ENCODE data around the gene AUTS2.

Gene AUTS2

DNA sequence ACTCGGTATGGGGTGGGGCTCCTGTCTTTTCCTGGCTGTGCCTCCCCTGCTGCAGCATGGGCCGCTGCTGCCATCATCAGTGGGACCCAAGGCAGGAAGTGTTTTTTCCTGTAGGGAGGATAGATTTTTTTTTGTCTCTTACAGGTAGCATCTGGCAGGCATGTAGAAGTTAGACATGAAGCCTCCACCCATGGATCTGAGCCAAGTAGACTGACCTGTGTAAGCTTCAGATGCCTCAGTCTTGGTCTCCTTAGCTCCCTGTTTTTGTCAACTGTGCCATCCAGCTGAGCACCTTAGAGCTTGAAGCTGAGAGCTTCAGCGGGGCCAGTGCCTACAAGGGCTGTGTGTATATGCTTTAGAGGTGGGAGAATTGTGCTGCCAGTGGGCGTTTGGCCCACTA is 93.5 kb downstream of the AUTS2 start:
- DNase-seq = no peak

DNA sequence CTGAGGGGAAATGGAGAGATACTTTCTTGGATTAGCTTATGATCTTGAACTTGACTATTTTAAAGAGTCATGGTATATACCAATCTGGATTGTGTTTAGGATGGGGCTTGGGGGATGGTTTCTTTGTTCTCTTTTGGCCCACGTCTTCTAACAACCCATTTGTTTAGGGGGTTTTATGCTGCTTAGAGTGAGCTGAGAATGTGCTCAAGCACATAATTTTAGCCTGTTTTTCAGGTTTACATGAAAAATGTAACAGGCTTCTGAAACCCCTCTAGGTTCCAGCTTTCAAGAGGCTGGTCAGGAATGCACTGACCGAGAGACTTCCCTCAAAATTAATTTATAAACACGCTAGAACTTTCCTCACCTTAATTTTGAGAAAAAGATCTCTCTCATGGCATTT is 94.3 kb downstream of the AUTS2 start:
- no peak for DNase-seq

DNA sequence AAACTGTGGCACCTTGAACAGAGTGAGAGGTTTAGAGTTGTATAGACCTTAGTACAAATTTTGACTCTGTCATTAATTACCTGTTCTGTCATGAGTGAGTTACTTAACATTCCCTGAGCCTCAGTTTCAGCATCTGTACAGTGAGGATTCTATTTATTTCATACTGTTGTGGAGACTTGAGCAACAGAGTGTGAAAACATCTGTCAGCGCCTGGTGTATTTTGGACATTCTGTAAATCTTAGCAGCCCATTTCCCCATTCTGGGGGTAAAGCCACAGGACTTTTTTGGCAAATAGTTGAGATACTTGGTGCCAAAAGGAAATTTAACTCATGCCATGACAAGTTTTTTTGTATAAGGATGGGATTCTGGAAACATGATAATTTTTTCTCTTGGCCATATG is 94.8 kb downstream of the AUTS2 start:
- DNase-seq = no peak

DNA sequence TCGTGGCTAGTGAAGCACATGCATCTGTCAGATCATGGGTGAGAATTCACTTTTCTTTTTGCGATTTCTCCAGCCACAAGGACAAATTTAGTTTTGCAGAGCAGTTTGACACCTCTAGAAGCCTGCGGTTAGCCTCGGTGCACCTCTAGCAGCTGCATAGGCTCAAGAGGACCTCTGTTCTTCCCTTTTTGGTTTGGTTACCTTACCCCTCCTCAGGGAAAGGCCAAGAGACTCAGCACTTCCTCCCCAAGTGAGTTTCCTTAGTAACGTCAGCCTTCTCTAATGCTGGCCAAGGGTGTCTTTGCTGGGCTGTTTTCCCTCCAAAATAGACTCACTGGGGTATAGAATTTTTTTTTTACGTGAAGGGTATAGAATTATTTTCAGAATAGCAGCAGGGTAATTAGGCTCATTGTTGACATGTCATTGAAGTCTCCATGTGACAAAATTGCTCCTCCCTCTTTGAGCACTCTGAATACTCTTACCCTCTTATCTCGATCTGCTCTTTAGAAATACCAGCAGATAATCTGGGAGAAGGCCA is 97.8 kb downstream of the AUTS2 start:
- DNase-seq = no peak

DNA sequence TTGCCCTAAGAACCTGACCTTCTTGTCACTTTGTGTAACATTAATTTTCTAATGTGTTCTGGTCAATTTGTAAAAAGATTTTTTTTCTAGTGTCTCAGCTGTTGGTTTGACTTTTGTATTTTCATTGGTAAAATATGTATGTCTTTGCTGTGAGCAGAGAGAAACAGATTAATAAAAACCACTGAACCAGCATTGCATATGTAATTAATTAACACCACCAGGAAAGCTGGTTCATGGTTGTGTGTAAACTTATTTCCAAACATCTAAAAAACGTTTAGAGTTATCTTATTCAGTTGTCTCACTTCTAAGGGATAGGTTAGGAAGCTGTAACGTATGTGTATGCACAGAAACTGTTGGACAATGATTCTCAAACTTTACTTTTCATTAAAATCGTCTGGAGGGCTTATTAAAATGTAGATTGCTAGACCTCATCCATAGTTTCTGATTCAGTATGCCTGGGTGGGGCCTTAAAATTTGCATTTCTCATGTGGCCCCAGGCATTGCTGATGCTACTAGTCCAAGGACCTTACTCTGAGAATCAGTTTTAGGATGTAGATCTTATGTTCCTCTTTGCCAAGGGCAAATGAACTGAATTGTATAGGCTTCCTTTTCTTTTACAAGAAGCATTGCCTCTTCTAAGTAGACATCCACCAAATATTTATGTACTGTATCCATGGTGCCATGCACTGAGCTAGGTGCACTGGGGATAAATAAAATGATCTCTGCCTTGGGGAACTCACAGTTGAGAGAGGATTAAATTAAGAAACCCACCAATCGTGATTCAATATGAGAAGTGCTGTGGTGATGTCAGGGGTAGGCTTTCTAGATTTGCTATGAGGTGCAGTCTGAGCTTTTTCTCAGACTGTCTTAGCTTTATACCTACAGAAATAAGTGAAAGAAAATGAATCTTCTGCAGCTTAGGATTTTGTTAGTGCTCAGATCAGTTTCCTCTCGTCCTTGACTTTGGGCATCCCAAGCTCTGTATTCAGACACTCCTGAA is 98.7 kb downstream of the AUTS2 start:
- DNase-seq = no peak

DNA sequence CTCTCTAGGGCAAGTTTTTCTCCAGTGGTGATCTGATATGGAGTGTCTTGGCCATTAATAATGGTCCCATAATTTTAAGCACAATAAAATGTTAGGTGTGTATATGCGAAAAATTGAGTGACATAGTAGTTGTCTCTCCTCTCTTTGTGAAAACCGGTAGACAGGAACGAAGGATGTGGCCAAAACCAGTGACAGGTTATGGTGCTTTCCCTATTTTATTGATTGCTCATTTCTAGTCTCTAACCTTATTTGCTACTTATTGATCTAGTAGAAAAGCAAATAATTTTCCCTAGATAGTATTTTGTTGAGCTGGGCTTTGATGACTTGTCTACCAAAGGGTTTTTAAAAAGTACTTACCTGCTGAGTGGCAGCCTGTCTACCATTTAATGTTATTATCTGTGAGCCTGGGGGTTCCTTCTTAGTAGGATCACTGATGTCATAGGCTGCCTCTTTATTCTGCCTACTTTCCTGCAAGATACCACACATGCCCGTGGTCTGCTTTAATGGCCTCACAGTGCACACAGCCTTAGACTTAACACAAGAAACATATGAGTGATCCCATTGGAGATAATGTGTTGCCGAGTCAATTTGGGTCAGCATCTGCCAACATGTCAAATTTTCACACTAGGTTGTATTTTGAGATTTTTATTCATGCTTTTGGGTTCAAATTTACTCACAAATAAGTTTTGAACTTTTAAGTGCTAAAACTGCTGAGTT is 100.0 kb downstream of the AUTS2 start:
- DNase-seq = no peak

DNA sequence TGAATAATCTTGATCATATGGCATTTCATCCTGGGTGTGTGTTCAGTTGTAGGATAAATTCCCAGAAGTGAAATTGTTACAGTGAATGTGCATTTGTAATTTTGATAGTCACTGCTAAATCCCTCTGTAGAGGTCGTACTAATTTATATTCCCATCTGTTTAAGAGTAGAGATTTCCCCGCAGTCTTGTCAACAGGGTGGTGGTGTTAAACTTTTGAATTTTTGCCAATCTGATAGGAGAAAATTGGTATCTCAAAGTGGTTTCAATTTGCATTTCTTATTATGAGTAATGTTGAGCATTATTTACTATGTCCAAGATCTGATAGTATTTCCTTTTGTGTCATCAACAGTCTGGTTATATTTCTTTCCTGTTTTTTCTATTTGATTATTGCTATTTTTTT is 101.7 kb downstream of the AUTS2 start:
- no peak for DNase-seq

DNA sequence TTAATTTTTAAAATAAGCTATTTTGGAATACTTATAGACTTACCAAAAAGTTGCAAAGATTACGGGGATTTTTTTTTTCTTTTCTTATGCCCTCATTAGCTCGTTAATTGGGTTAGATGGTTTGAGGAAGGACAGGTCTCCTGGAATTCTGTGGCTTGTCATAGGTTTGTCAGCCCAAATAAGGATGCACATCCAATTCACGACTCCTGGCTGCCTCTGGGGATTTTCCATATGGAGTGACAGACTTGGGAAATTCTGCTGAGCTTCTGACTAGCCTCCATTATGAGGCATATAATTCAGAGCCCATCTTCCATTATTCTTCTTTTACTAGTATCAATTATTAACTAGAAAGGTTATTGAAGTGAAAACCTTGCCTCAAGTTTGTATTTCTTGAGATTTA is 102.1 kb downstream of the AUTS2 start:
- DNase-seq = no peak

DNA sequence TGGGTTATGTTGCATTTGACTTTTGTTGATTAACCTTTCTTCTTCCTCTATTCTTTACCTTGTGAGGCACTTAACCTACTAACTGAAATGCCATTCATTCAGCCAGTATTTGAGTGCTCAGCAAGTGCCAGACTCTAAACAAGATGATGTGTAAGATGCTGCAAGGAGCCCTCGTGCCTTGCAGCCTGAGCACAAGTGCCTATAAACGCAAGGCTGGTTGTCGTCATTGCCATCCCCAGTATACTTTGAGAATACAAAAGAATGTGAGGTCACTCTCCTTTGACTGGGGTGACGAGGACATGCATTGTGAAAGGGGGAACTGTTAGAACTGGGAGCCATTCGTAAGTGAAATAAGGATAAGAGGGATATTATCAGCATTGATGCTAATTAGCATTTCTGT is 103.0 kb downstream of the AUTS2 start:
- no peak for DNase-seq

DNA sequence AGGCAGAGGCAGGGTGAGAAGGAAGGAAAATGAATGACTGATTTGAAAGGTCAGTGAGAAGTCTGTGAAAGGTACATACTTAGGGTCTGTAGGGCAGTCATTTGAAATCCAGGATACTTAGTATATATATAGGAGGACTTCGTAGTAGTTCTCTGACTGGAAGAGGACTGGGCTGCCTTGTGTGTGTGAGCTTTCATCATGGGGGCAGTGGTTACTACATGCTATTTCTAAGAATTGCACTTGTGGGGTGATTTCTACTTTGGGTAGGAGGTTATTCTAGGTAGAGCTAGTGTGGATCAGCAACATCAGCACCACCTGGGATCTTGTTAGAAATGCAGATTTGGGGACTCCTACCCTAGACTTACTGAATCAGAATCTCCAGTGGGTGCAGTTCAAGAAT is 104.1 kb downstream of the AUTS2 start:
- DNase-seq = no peak

DNA sequence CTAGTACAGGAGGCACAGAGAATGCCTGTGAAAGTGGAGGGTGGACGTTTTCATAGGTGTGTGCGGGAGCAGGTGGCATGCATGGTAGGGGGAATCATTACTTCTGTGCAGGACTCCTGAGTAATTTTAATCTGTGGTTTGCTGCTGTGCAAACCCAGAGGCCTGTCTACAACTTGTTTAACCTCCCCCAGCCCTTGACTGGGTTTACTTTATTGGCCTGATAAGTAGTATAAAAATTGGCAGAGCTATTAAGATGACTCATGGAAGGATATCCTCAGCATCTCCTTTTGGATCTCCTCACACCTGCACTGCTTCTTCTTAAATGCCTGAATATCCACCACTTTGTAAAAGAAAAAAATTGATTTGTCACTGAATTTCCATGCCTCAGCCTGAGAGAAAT is 104.8 kb downstream of the AUTS2 start:
- no peak for DNase-seq

DNA sequence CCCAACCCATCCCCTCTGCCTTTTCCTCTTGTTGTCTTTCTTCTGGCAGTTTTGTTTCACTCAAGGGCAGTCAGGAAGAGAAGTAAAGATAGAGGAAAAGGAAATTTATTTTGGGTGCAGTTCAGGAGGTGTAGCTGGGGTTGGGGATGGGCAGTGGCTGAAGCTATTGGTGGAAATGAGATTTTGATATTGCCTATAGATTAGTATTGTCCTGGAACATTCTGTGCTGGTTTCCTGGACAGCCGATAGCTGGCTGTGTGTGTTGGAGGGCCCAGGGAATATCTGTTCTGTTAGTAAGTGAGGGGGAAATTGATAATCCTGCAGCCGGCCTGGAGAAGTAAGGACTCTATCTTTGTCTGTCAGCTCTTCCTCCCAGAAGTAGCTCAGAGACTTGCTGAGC is 107.8 kb downstream of the AUTS2 start:
- no peak for DNase-seq

DNA sequence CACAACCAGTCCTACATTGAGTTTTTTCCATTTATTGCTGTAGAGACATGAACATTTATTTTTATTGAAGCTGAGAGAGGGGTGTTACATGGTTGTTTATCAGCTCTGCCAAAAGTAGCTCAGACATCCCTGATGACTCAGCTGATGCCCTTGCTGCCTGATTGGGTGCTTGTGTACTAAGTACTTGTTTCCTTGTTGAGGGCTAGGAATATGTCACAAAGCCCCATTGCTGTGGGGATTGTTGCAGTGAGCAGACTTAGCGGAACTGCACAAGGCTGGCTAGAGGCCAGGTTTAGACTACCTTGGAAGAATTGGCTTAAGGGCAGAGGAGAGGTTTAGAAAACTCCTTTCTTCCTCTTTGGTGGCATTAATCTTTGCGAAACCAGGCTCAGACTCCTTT is 110.6 kb downstream of the AUTS2 start:
- no peak for DNase-seq

DNA sequence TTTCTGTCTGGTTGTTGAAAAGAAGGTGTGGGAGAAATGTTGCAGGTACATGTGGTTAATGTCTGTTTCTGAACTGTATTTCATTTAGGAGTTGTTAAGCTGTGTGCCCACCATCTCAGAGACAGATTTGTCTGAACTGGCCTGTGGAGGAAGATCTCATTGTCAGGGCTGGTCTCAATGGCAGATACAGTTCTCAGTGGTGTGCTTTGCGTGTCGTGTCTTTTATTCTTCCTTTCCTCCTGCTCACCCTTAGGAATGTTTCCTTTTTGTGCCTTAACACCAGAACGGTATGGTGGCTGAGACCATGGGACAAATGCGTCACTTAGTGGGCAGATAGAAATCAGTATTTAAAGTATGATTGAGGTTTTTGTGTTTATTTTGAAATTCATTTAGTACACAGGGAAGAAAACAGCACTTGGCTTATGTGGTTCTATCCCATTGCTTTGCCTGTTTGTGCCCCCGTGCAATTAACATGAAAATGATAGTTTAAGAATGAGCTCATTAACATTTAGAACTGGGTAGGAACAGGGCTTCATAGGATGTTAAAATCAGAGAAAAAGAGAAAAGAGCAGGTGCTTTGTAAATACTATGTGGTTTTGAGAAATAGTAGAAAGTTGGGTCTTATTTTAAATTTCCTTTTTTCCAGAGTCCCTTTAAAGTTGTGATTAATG is 112.6 kb downstream of the AUTS2 start:
- no peak for DNase-seq

DNA sequence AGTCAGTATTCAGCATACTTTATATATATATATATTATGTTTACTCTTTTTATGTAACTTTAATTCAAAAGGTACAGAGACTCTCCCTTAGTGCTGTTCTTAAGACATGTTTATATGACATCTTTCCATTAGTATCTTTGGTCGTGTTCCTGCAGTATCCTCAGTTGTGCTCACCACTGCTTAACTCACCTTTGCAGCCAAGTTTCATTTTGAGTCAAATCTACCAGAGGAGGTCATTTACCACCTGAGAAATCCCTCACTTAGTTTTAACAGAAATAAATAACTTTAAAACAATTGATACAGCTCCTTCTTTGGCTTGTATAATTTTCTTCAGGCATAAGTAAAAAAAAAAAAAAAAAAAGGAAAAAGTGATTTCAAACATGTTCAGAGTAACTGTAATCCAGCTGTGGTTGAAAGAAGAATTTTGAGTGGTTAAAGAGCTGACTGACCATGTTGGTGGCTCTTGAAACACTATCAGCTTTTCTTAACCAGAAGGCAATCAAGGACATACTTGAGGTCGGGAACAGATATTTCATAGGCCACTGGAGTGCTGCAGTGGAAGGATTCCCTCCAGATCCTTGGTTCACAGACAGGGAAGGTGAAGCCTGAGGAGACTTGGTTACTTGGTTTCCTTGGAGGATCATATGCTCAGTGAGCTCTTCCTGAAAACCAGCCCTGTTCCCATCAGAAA is 116.8 kb downstream of the AUTS2 start:
- DNase-seq = no peak

DNA sequence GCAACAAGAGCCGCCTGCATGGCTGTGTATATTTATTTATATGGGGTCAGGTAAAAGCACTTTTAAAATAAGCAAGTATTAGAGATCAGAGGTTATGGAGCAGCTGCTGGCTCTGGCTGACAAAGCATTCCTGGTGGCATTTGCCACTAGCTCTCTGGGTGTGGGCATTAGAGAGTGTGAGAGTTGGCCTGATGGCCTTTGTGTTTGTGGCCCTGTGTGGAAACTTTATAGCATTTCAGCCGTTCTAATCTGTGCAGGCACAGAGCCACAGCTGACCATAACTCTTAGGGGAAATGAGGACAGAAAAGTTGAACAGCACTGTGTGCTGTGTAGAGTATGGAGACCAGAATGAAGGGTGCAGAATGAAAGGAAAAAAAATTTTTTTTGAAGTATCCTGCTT is 118.9 kb downstream of the AUTS2 start:
- DNase-seq = no peak

DNA sequence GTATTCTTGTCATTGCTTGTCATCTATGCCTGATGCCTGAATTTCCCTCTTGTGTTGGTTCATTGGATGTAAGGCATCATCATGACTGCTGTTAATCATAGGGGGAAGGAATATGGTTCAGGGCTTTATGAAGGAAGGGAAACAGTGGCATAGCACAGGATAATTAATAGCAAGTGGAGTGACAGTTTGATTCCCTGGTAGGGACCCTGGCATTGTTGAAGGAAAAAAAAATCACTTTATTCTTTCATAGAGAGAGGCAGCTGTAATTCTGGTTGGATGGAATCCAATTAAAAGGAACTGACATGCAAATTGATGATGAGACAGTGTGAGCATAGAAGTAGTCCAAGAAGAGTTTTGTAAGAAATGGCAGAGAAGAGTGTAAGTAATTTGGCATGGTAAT is 121.4 kb downstream of the AUTS2 start:
- no peak for DNase-seq

DNA sequence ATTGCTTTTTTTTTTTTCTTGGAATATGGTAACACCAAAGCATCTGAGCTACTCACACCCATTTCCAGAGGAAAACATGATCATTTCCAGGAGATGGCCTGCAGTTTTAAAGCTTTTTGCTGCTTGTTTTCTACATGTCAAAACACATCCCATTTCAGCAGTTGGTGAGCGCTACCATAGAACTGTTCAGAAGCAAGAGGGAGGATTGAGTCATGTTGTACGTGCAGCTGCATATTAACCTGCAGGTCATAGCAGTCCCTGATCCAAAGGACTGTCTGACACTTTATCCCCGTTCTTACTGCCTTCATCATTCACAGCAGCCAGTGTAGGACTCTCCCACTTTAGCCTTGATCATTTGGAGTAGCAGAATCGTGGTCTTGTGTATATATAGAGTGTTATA is 124.6 kb downstream of the AUTS2 start:
- DNase-seq = no peak

DNA sequence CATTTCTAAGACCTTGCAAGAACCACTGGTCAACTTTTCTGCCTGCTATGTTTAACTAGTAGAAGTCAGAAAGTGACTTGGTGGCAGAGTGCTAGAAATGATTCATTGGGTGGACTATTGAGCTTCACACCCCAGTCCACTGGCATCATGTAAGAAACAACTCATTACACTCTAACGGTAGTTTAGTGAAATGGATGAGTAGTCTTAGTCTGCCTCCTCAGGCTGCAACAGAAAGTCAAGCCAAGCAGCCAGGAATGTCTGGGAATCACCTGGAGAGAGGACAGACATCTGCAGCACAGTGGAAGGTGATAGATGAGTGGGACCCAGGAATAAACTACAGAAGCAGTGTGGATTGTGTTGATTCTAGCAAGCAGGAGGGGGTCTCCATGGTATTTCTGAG is 125.4 kb downstream of the AUTS2 start:
- no peak for DNase-seq

DNA sequence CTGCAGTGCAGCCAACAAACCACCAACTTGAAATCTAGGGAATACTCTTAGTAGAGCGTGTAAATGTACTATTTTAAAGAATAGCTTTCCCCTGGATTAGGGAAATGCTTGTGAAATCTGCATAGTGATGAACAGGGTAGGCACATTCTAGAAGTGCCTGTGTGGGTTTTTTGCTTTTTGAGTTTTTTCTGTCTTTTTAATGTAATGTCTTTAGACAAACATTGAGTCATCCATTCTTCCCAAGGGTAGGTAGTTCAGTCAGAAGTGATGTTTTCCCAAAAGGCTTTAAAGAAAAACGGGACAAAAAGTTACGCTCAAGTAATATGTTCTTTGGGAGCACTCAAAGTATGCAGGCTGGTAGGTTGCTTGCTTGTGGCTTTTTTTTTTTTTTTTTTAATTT is 130.0 kb downstream of the AUTS2 start:
- no peak for DNase-seq

DNA sequence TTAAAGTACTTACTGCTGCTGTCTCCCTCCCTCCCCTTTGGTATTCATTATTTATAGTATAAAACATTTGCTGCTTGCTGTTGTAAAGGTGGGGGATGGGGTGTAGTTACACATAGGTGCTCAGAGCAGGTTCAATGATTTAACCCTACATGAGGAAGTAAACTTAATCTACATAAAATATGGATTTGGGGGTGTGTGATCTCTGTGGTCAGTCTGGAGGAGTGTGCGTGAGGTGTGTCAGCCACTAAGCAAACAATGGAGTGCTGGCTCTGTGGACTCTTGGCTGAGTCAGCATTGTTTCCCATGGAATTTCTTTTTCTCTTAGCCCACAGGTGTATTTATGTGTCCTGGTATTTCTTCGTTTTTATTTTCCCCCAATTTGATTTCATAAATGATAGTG is 133.9 kb downstream of the AUTS2 start:
- no peak for DNase-seq

DNA sequence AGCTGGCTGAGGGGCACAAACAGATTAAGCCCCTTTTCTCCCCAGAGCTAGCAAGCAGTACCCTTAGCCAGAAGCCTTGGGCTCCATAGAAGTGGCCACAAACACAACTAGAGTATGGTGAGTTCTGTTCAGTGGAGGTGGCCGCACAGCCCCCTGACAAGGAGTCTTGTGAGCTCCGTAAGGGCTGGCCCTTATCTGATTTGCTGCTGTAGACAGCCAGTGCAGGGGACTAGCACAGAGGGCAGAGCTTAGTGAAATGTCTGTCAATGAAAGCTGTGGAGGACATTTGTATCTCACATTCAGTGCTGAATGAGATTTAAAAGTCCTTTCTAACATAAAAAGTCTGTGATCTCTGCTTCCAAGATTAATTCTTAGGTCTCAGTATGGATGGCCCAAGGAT is 137.3 kb downstream of the AUTS2 start:
- DNase-seq = no peak

Measured in activated T-cell treated with anti-CD3 and anti-CD28 coated beads, Interleukin-2, amount 50 U/mL, for 48 hours (primary cell).